Activated naive CD4-positive, alpha-beta T cell treated with Interleukin-2 at 50 U/mL for 16 hours (primary cell): ENCODE results near the gene NAA20.
"Not testable (repeated sequence)": the region's sequence is repeated elsewhere in the genome, so short reads cannot be mapped to it uniquely, and the experiment has no call there.

ENCODE experiments used
- DNase-seq: peaks from one replicate; pipeline ENCODE4 v3.0.0-alpha.2; 2020

The NAA20 gene

DNA sequence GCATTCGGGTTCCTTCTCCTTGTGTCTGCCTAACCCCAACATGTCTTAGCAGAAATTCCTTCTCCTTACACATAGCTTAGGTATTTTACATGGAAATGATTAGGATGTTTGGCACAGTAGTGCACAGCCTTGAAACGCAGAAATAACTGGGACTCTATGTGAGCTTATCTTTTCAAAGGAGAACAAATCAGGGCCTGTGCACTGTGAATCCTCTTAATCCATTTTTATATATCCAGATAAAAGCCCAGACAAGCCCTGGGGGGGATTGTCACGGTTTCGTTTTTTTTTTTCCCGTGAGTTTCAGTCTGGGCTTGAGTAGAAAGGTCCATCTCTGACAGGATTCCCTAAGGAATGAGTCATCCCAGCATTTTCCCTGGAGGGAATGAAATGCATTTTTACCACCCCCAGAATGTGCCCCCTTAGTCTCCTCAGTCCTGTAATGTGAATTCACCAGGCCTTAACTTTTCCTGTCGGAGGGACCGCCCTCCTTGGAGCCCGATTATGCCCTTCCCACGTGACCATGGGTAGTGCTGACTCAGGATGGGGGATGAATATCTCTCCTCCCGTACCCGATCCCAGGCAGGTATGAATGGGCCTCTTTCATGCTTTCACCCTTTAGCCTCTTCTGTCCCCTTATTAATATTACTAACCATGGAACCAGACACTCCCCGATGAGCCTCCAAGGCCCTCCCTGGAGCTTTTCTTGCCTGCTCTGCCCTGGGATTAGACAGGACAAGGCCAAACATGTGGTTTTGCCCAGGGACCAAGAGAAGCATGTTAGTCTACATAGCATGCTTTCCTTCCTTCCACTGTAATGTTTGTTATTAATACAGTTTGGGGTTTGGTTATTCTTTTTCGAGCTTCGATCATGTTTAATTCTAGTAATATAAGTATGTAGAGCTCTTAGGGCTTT is 23.9 kb upstream of the NAA20 start:
- no peak for DNase-seq

DNA sequence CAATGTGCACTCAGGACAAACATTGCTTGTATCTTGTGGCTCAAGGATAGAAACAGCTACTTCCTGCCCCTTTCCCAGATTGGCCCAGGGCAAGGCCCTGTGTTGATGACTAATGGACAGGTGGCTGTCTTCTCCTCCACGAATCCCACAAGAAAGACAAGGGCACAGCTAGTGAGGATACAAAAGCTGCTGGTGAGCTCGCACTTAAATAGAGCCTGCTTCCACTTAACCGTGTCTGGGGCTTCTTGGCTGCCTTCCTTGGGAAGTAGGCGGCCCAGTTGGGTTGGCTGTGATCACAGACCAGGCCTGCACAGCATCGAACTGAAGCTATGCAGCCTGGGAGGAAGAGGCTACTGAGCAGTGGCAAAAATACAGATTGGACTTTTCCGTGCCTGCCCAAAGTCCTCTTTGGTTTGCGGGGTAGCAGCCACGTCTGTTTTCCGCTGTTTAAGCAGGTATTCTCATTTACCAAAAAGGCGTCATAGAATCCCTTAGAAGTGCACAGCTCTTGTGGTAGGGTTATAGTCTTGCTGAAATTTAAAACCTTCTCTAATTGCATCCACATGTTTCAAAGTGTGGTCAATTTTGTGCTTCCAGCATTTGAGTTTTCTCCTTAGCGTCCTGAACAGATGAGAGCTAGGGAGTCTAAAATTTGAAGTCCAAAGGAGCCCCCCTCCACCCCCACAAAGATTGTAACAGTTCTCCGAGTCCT is 23.0 kb upstream of the NAA20 start:
- DNase-seq = no peak

DNA sequence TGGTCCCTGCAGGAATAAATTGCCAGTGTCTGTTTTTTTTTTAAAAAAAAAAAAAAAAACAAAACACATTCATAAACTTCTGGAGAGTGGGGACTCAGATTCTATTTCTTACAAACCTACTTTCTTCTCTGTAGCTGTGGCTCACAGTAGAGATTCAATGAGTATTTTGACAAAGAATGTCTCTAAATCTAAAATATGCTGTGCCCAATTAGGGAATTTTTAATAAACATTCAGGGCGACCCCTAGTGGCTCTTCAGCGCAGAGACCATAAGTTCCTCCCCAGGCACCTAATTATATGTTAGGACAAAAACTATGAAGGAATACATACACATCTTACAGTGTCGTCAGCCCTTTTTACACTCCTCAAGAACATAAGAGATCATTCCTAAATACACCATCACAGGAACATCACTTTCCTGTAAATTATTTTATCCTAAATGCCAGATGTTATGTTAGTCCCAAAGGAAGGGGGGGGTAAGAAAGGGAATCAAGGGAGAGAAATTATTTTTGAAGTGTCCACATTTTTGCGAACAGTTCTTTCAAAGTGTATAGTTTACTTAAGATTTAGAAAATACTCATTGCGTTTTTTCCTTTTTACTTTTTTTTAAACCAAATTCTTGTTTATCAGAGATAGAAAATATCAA is 21.8 kb upstream of the NAA20 start:
- peak; percentile 30 for DNase-seq

DNA sequence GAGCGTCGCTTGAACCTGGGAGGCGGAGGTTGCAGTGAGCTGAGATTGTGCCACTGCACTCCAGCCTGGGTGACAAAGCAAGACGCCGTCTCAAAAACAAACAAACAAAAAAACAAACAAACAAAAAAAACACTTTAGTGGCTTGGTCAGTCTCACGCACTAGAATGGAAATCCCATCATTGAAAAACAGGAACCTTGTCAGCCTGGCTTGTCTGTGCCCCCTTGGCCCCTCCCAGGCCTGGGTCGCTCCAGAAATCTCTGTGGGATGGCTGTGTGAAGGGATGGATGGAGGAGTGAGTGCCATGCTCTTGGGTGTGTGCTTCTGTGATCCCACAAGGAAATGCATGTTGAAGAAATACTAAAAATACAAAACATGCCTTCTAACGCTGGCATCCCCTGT is 20.9 kb upstream of the NAA20 start:
- DNase-seq = no peak

DNA sequence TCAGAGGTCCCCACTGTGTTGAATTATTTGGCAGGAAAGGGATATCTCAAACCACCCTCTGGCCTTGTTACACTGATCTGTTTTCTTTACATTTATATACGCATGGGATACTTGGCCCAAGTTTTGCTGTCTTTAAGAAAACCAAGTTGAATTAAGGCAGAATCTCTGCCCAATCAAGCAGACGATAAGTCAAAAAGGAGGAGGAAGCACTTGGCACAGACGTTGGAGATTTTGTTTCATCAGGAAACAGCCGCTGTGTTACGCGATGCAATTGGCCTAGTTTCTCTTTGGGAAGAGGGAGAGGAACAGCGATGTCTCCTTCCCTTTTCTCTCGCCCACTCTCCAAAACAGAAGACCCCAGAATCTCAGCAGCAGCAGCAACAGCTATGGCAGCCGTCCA is 20.2 kb upstream of the NAA20 start:
- DNase-seq = no peak

DNA sequence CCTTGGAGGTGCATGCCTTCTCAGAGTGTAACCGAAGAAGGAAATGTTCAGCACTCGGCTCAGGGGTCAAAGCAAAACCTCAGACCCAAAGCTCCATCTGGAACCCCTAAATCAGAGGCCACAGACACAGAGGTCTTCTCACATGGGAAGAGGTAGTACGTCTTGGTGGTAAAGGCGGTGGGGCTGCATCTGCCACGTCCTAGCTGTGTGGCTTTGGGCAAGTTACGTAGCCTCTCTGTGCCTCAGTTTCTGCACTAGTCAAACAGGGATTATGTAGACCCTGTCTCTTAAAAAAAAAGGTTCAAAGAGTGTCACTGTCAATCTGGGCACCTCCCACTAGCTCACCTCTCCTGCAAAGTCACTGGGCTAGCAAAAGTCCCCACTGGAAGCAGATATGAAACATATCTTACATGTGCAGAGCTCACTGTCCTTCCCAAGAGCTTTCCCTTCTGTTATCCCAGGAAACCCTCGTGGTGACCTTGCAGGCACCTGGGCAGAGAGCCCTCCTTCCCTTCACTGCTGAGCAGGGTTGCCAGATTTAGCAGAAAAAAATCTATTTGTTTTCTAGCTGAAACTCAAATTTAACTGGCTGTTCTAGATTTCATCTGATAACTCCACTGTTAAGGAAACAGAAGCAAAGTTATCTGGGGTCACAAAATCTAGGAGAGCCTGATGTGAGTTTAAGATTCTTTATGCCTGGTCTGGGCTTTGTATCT is 18.0 kb upstream of the NAA20 start:
- DNase-seq = no peak

DNA sequence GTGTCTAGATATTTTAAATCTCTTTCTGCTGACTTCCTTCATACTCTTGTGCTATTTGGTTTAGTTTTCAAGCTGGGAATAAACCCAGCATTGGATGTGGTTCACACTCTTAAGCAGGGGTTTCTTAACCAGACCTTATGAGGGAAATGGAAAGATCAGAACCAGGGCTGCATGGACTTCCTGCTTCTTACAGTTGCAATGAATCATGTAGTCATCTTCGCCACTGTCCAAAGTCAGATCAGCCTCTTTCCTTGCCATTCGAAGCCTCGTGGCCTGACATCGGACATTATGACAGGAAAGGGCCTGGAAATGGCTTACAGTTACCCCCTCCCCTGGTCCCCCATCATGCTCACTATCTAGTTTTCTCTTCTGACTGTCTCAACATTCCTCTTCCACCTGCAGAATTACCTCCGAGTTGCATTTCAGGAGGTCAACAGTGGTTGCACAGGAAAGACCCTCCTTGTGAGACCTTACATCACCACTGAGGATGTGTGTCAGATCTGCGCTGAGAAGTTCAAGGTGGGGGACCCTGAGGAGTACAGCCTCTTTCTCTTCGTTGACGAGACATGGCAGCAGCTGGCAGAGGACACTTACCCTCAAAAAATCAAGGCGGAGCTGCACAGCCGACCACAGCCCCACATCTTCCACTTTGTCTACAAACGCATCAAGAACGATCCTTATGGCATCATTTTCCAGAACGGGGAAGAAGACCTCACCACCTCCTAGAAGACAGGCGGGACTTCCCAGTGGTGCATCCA is 16.8 kb upstream of the NAA20 start:
- no peak for DNase-seq

DNA sequence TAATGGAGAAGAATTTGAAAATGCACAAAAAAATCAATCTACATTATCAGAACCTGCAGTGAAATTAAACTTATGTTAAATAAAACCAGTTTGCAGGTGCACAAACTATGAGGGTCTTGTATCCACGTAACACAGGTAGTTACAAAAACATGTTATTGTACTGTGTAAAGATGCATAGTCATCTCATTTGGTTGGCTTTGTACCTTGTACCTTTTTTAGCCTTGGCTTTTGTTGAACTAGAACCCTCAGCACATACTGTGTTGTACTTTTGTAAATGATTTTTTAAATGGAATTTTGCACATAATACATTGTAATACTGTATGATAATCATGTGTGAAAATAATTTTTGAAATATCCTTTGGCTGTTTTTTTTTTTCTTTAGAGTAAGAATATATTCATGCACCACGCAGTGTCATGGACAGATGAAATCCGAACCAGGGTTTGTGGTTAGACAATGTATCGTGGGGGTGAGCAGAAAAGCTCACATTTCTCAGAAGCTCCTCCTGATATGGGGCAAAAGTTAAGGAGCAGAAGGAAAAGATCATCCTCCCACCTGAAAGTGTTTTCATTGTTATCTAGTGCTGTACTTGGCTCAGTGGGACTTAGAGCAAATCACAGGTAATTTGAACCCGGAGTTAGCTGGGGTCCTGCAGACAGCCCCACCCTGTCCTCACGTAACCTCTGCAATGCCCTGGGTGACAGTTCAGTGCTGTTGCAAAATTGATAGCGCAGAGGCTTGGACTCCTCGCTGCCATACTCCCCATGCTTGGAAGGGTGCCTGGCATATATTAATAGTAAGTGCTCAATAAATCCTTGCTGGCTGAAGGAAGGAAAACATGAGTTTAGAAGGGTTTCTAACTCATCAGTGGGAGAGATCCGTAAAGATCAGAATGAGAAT is 14.8 kb upstream of the NAA20 start:
- DNase-seq = no peak

DNA sequence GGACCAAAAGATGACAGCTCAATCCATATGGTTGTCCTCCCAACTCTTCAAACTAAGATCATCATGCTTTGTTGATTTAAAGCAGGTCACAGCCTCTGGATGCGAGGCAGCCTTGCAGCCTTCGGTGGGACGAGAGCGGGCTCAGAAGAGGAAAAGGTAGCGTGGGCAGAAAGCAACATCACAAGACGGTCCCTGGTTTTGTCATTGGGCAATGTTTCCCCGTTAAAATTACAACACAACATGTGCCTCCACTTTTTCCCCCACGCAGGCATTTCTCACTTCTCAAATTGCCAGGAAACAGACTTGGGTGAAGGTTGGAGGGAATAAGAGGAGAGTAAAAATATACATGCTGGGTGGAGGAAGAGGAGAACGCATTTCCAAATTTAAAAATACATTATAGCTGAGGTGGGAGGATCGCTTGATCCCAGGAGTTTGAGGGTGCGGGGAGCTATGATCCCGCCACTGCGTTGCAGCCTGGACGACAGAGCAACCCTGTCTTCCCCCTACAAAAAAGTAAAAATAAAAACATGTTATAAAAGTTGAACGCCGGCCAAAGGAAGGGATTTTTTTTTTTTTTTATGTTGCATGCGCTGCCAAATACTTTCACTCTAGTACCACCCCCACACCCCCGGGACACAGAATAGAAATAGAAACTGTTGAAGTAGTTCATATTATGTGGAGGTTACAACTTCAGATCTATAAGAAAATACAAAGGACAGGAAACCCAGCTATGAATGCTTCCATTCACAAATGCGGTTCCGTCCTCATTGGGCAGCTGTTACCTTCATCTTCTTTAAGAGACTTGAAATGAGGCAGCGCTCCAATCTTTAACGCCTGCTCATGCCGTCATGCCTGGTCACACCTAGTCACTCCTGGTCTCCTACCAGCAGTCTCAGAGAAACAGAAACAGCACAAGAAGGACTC is 13.9 kb upstream of the NAA20 start:
- peak; percentile 10 for DNase-seq

DNA sequence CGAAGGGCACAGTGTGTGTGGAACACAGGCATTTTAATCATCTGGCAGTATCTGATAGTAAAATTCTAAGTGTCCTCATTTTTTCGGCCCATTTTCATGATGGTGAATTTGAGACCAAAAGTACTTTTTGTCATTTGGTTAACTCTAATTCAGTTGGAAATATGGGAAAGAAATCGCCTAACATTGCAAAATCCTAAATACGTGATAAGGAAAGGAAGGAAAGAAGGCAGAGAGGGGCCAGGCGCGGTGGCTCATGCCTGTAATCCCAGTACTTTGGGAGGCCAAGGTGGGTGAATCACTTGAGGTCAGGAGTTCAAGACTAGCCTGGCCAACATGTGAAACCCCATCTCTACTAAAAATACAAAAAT is 13.2 kb upstream of the NAA20 start:
- DNase-seq = not testable (repeated sequence)

DNA sequence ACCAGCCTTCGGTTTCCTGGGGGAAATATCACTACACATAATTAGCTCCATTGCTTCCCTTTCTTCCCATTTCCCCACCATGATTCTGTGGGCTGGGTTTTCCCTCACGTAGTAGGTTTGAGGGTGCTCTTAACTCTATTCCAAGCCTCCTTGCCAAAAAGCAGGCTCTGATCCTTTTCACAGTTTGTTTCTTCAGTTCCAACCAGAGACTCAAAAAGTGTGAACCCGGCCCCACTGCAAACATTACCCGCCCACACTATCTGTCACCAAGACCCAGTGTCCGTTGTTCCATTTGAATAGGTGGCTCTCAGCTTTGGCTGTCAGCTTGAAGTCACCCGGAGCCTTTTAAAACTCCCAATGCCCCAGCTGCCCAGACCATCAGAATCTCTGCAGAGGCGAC is 11.8 kb upstream of the NAA20 start:
- no peak for DNase-seq

DNA sequence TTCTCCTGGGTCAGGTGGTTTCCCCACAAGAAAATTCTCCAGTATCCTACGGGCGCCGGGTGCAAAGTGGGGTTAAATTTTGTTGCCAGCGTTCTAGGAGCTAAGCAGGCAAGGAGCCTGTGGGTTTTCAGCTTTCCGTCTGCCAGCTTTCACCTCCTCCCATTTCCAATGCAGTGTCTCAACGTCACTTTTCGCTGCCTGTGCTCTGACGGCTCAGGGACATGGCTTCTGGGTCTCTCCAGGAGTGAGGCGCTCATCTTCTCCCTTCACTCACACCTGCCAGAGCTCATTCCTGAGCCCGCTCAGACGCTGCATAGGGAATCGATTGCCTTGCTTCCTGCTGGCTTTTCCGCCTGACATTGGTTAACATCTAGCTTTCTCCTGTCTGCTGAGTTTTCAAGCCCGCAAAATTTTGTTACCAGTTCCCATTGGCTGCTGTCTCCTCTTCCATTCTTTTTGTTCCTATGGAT is 7.3 kb upstream of the NAA20 start:
- no peak for DNase-seq

DNA sequence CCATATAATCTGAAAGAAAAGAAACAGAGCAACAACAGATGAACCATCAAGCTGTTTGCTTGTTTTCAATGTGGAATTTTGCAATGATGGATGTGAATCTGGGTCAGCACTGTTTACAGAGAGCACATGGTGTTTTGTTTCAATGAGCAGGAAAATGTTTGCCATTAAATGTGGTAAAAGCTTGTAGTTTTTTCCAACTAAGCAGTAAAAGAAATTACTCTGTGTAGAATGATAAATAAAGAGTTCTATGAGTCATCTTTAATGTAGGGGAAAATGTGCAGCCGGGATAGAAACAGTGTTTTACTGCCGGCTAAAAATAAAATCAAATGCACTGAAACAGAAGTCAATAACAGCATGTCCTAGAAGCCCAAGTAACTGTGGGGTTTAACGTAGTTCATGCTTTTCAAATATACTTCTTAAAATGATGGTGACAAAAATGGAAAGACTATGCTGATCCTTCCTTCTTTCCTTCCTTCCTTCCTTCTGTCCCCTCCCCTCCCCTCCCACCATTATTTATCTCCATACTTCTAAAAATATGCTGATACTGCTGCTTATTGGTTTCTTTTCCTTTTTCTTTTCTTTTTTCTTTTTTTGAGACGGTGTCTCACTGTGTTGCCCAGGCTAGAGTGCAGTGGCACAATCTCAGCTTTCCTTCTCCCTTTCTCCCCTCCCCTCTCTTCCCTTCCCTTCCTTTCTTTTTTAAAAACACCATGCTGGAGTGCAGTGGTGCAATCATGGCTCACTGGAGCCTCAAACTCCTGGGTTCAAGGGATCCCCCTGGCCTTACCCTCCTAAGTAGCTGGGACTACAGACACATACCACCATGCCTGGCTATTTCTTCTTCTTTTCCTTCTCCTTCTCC is 6.3 kb upstream of the NAA20 start:
- no peak for DNase-seq

DNA sequence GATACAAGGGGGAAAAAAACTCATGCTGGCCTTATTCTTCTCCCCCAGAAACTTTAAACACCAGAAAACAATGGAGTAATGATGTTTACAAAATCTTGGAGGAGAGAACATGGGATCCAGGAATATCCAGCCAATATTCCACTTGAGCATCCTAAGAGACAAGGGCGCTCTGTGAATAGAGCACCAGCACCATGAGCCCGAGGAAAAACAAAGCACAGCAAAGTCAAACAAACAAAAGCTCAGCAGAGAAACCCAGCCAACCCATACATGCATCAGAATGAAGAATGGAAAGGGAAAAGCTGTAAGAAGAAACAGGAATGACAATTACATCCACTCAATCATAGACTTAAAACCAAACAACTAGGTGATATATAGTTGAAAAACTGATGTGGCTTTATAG is 4.6 kb upstream of the NAA20 start:
- no peak for DNase-seq

DNA sequence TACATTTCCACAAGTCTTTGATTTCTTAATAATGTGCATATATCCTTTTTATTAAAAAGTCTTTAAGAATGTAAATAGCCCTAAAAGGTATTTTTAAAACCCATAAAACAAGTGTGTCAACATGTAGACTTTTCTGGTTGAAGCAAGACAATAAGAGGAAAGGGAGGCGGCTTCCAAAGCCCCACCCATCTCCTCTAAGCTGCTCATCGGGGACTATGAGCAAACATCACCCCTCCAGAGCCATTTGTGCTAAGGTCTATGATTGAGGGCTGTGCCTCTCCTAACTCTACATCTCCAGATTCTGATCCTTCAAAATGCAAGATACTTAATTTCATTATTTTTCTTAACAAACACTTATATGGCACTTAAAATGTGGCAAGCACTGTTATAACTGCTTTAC is 2.5 kb upstream of the NAA20 start:
- peak; percentile 18 for DNase-seq

DNA sequence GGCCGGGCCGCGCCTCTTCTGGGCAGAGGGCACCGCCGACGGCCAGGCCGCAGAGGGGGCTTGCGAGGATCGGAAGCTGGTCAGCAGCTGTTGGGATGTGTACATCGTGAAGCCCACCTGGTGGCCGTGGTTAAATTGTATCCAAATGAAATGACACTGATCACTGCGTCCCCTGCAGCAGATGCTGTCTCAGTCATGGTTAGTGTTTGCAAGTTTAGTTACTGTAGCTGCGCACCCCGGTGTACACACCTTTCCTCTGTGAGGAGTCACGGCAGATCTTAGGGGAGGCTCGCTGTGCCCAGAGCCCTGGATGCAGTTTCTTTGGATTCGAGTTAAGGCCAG is 653 bp downstream of the NAA20 start:
- peak; percentile 16 for DNase-seq

DNA sequence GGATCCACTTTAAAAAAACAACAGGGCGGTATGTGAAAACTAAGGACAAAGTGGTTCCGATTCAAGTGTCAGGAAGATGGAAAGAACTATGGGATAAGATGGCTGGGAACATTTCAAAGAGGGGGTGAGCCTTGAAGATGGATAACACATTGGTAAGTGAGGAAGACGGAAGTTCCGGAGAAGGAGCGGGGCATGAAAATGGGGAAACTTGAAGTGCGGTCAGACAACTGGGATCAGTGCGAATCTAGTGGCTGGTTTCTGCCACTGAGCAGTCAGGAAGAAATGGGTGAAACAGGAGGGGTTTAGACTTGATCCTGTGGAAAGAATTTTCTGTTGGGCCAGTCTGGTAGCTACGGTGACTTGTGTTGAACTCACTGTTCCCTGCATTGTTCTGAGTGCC is 1.2 kb downstream of the NAA20 start:
- no peak for DNase-seq

DNA sequence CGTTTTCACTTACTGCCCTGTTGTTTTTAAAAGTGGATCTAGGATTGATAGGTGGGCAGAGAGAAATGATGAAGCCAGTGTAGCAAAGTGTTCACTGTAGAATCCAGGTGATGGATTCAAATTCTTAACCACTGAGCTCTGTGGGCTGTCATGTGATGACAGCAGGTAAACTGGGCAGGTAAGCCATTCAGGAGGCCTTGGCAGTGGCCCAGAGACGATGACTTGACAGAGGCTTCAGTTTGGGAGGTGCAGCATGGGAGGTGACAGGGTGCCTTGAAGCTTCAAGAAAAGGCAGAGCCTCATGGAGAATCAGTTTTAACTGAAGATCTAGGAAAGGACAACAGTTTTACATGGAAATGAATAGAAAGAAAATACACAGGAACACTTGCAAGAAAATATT is 2.0 kb downstream of the NAA20 start:
- DNase-seq = no peak

DNA sequence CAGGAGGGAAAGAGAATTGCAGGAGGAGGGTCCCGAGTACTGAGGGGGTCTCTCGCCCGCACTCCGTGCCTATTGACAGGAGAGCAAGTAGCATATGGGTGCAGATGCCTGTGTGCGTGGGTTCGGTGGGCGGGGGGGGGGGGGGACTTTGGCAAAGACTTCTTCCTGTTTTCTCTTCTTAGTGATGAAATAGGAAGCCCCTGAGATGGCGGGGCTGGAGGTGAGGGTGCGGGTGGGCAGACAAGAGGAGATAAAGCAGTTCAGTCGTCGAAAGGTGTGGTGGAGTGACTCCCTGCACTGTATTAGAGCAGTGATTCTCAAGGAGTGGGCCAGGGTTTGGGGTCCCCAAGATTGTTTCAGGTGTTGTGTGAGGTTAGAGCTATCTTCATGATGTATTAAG is 3.7 kb downstream of the NAA20 start:
- DNase-seq = no peak
